CMK (cell line): ENCODE data around the gene VPS13C.

ENCODE experiments used
- DNase-seq: peaks from one replicate; pipeline ENCODE4 v3.0.0-alpha.2; 2010; ENCODE audit warnings: low read depth

The VPS13C gene

GRCh38 chr15:61853195-61853594, 207.1 kb downstream of the VPS13C start:
- no peak for DNase-seq

- no peak for DNase-seq
These were observed 208.3 kb downstream of the VPS13C start for GRCh38 chr15:61851955-61852354.

DNA sequence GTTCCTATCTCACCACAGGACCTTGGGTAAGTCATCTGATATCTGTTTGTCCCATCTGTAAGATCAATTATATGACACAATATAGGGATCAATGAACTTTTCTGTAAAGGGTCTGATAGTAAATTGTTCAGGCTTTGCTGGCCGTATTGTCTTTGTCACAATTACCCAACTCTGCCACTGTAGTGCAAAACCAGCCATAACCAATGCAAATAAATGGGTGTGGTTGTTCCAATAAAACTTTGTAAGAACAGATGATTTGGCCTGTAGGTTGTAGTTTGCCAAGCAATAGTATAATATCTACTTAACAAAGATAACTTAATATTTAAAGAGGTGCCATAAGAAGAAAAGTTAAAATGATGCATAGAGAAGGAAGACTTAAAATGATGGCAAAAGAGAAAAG, 210.8 kb downstream of the VPS13C start:
- no peak for DNase-seq

GRCh38 chr15:61841466-61841865, 218.8 kb downstream of the VPS13C start:
- no peak for DNase-seq

DNA sequence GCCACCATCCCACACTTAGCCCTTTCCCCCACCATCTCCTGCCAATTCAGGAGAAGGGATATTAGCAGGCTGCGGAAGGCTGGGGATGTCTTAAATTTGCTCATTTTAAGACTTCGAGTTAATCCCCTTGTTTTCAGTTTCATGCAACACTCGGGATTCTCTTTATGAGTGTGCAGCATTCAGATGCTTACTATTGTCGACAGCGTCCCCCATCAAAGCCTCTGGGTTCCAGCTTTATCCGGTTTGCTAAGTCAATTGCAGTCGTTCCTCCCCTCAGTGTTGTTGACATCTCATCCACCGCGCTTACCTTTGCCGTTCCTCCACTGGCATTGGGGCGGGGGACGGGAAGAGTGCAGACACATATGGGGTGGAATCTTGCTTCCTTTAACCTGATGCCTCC, 220.2 kb downstream of the VPS13C start:
- no peak for DNase-seq

GRCh38 chr15:61839546-61839945, 220.7 kb downstream of the VPS13C start:
- DNase-seq, result no peak

DNA sequence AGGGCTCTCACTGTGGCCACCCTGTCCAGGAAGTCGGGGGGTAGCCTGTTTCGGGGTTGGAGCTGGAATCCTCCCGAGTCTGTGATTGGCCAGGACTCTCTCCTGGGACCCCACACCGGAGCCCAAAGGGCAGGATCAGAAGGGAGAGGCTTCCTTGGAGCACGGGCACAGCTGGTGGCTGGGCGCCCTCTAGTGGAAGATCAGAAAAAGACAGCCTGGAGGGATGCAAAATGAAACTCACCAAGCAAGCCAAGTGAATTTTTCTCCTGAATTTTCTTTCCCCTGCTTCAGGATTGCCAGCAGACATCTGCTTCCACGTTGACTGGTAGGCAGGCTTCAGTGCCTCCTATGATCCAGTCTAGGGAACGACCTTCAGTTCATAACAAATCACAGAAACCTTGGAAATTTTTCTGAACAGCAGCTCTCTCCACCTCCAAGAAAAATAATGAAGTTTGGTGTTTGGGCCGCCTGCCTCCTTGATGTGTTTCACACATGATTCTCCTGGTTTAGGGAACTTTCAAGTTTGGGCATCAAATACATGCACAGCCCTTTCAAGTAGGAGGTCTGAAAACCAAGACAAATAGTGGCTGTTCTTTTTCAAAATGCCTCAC, 224.6 kb downstream of the VPS13C start:
- DNase-seq, result peak; percentile 3

- DNase-seq, result no peak
These were observed 225.2 kb downstream of the VPS13C start for GRCh38 chr15:61835029-61835428.

DNA sequence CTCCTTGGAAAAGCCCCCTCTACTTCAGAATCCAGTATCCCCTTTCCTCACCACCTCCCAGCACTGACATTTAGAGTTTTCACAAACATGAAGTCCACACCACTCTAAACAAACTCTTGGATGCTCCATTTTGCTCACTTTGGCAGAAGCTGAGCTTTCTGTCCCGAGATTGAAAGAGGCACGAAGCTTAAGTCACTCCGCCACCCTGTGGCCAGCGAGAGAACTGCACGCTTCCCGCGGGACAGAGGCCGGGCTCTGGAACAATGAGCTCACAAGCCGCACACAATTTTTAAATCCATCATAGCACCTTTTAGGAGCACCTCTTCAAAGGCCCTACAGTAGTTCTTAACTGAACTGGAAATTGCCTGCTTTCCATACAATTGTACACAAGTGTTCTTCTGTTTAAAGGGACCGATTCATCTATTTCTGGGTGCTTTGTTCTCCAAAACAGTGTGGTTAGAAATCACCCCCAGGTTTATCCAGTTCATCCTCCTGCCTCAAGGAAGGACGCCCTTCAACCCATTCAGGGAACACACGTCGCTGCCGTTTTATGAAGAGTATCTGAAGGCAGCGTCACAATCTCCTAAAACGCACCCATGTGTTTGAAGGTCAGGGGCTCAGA, 226.1 kb downstream of the VPS13C start:
- DNase-seq, result peak; percentile 11

DNA sequence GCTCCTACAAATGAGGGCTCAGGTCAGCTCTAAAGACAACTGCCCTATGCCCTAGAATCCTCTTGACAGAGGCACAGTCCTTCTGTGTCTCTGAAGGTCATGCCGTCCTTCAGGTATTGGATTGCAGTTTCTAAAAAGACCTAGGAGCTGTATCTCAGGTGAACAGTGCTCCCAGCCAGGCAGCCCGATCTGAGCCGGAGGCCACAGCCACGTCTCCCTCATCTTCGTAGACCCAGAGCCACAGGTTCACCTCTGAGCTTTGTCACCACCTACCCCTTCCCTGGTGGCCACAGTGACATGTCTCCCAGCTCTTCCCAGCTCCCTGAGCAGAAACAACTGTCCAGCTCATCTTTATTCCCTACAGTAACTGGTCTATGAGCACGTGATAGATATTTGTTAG, 228.0 kb downstream of the VPS13C start:
- no peak for DNase-seq

GRCh38 chr15:61831505-61831921, 228.7 kb downstream of the VPS13C start:
- no peak for DNase-seq

- no peak for DNase-seq
These were observed 229.5 kb downstream of the VPS13C start for GRCh38 chr15:61830536-61831330.

DNA sequence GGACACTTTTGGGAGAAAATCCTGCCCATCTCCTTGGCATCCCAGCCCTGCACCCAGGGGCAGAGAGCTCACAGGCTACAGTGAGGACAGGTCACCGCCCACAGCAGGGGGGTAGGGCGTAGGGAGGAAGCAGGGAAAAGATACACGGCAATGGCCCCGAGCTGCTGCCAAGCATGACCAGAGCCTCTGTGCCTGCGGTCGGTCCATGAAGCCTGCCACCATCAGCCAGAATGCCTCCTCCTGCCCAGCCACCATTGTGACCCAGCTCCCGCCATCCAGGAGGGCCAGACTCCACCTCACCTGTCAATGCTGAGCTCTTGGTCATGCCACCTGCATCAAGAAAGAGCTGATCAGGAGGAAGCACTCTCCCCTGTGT, 230.7 kb downstream of the VPS13C start:
- no peak for DNase-seq

DNA sequence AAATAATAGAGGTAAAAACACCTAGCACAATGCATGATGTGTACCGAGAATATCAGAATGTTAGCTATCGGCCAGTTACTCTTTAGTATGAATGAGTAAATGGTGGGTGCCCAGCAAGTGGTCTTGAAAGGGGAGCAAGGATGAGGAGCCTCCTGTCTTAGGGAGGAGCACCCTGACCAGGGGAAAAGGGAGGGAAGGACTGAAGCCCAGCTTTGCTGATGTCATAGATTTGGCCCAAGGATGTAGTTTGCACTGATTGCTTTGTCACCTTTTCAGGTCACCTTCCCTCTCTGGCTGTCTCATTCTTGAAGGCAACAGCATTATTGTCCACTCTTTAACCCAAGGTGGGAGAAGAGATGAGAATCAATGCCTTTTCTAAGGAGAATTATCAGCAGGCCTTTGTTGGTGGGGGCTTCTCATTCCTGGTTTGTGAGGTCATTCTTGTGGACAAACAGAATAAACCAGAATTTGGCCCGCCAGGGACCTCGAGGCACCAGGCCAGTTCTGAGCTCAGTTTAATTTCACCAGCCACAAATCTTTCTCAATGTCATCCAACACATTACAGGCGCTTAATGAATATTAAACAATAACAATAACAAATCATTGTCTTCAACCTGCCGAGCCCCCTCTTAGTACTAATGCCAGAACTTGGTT, 231.3 kb downstream of the VPS13C start:
- no peak for DNase-seq

DNA sequence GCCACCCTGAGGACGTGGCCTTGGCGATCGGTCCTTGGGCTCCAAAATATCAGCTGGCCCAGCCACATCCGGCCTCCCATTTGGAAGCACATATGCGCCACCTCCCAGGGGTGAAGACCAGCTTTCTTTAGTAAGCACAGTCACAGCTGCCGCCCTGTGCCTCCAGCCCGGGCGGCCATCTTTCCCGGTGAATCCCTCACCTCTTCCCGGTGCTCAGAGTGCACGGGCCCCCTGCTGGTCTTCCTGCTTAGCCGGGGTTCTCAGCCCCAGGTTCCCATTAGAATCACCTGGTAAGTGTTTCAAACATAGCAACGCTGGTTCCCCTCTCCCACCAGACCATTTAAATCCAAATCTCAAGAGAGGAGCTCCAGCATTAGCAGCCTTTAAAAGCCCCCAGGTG, 232.2 kb downstream of the VPS13C start:
- DNase-seq, result no peak

DNA sequence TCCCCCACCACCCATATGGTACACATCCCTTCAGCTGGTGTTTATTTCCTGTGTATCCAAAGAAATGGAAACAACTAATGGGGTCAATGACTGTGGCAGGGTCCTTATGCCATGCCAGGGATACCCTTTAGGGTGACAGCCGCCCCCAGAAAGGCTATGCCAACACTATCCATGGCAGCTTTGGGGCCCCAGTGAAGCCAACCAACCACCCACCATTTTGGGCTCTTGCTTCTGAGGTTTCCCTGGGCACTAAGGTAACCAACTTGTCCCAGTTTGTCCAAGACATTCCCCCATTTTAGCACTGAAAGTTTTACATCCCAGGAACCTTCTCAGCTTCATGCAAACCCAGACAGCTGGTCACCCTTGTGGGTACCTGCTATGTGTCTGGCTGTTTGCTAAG, 233.1 kb downstream of the VPS13C start:
- DNase-seq, result no peak

- DNase-seq, result no peak
These were observed 236.0 kb downstream of the VPS13C start for GRCh38 chr15:61824291-61824690.

GRCh38 chr15:61822511-61822910, 237.7 kb downstream of the VPS13C start:
- no peak for DNase-seq

- no peak for DNase-seq
These were observed 239.3 kb downstream of the VPS13C start for GRCh38 chr15:61820951-61821350.

DNA sequence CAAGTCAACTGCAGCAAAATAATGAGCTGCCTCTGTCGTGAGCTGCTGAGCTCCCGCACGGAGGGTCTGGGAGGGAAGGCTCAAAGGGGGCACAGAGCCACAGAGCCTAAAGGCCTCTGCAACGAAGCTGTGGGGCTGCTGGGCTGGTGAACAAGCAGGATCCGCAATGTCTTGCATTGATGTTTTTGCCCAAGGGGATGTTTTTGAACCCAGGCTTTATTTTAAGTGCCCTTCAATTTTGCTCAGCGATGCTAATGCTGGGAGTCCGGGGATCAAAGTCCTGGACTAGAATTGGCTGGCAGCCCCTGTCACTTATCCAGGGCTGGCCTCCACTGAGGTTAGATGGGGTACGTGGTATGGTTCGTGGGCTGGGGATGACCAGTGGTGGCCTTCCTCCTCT, 240.0 kb downstream of the VPS13C start:
- DNase-seq, result no peak

DNA sequence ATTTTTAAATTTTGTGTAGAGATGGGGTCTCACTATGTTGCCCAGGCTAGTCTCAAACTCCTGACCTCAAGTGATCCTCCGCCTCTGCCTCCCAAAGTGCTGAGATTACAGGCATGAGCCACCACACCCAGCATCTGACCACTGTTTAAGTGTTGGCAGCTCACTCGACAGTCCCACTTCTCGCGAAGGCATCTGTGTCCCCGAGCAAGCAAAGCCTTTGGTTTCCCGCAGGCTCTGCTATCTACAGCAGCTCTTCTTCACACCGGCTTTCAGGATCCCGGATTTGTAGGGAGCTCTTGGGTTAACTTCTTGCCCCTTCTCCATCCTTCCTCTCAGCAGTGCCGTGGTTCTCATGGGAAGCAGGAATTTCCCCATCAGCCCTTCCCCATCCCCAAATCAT, 240.9 kb downstream of the VPS13C start:
- no peak for DNase-seq

GRCh38 chr15:61818801-61819200, 241.4 kb downstream of the VPS13C start:
- DNase-seq, result no peak

- DNase-seq, result no peak
These were observed 243.4 kb downstream of the VPS13C start for GRCh38 chr15:61816856-61817255.
